ENCODE measurements around the gene GALNT6. TPM values are rescaled to one million over a fixed set of nuclear protein-coding genes. Genes with fewer than 3 reads are reported as not detected.

The GALNT6 gene
- polyA plus RNA-seq, 1 donor from 2014 or later: 4.6 TPM

DNA sequence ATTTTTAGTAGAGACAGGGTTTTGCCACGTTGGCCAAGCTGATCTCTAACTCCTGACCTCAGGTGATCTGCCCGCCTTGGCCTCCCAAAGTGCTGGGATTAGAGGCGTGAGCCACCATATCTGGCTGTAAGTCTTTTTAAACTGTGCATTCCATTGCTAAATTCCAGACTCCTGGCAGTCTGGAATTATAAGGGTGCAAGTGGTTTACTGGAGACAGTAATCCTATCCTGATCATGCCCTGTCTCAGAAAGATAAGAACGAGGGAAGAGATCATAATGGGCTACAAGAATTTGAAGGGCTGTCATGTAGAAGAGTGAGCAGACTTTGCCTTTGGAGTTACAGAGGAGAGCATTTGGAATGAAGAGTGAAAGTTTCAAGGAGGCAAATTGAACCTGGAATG is 26.6 kb upstream of the GALNT6 start:
- H3K4me1 Mint-ChIP-seq: peaks cover 4 to 6% (median 5%) of the 10 kb centered on the region in 3 donors
- peak overlapping the region in 1 of 3 donors; percentile 12 for H3K27ac Mint-ChIP-seq
- no peaks in the 10 kb centered on the region for H3K9me3 Mint-ChIP-seq
- H3K36me3 Mint-ChIP-seq: peaks cover 2% of the 10 kb centered on the region
- no peaks in the 10 kb centered on the region for H3K27me3 Mint-ChIP-seq
- H3K4me3 Mint-ChIP-seq: no peak overlapping the region

DNA sequence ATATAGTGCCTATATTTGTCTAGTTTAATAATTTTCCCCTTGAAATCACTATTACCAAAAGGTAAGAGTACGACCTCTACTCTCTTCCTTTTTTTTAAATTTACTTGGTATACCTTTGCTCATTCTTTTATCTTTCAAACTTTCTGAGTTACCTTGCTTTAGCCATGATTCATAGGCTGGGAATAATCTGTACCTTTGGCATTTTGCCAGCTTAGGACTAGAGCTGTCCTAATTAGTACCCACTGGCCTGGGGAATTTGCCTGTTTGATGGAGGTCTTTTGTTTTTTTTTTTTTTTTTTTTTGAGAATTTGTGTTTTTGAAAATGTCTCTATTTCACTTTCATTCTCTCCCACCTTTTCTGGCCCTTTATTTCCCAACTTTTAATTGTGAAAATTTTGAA is 24.7 kb upstream of the GALNT6 start:
- H3K27ac Mint-ChIP-seq: no peak overlapping the region
- H3K36me3 Mint-ChIP-seq: peaks cover 2% of the 10 kb centered on the region

GRCh38 chr12:51413791-51414190 is 22.6 kb upstream of the GALNT6 start:
- H3K4me3 Mint-ChIP-seq: no peak overlapping the region
- H3K27ac Mint-ChIP-seq: no peak overlapping the region
- peaks cover 2% of the 10 kb centered on the region for H3K36me3 Mint-ChIP-seq
- H3K9me3 Mint-ChIP-seq: no peaks in the 10 kb centered on the region
- H3K4me1 Mint-ChIP-seq: peaks cover 4 to 10% (median 6%) of the 10 kb centered on the region in 3 donors
- H3K27me3 Mint-ChIP-seq: no peaks in the 10 kb centered on the region

More for the DNA sequence above, 24.7 kb upstream of the GALNT6 start:
- H3K4me3 Mint-ChIP-seq: no peak overlapping the region
- H3K27me3 Mint-ChIP-seq: no peaks in the 10 kb centered on the region
- peaks cover 4 to 10% (median 6%) of the 10 kb centered on the region in 3 donors for H3K4me1 Mint-ChIP-seq
- no peaks in the 10 kb centered on the region for H3K9me3 Mint-ChIP-seq

DNA sequence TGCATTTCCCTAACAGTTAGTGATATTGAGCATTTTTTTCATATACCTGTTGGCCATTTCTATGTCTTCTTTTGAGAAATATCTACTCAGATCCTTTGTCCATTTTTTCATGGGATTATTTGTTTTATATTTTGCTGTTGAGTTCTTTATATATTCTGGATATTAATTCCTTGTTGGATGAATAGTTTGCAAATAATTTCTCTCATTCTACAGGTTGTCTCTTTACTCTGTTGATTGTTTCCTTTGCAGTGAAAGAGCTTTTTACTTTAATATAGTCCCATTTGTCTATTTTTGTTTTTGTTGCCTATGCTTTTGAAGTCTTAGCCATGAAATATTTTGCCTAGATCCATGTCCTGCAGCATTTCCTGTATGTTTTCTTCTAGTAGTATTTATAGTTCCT is 21.9 kb upstream of the GALNT6 start:
- no peaks in the 10 kb centered on the region for H3K9me3 Mint-ChIP-seq
- H3K27me3 Mint-ChIP-seq: no peaks in the 10 kb centered on the region
- no peak overlapping the region for H3K4me3 Mint-ChIP-seq
- H3K4me1 Mint-ChIP-seq: peaks cover 4 to 10% (median 6%) of the 10 kb centered on the region in 3 donors
- H3K27ac Mint-ChIP-seq: no peak overlapping the region
- peaks cover 2% of the 10 kb centered on the region for H3K36me3 Mint-ChIP-seq

- no peaks in the 10 kb centered on the region for H3K27me3 Mint-ChIP-seq
- H3K4me3 Mint-ChIP-seq: no peak overlapping the region
- H3K36me3 Mint-ChIP-seq: peaks cover 2% of the 10 kb centered on the region
- no peaks in the 10 kb centered on the region for H3K9me3 Mint-ChIP-seq
- H3K4me1 Mint-ChIP-seq: peaks cover 4 to 10% (median 6%) of the 10 kb centered on the region in 3 donors
- H3K27ac Mint-ChIP-seq: no peak overlapping the region
Observed at GRCh38 chr12:51409846-51410245, 18.6 kb upstream of the GALNT6 start.

- no peak overlapping the region for H3K27ac Mint-ChIP-seq
- no peak overlapping the region for H3K4me3 Mint-ChIP-seq
- H3K36me3 Mint-ChIP-seq: peaks cover 2% of the 10 kb centered on the region
- H3K27me3 Mint-ChIP-seq: no peaks in the 10 kb centered on the region
- H3K4me1 Mint-ChIP-seq: peaks cover 0 to 2% (median 0%) of the 10 kb centered on the region in 3 donors
- H3K9me3 Mint-ChIP-seq: no peaks in the 10 kb centered on the region
Observed at GRCh38 chr12:51407604-51408003, 16.4 kb upstream of the GALNT6 start.

DNA sequence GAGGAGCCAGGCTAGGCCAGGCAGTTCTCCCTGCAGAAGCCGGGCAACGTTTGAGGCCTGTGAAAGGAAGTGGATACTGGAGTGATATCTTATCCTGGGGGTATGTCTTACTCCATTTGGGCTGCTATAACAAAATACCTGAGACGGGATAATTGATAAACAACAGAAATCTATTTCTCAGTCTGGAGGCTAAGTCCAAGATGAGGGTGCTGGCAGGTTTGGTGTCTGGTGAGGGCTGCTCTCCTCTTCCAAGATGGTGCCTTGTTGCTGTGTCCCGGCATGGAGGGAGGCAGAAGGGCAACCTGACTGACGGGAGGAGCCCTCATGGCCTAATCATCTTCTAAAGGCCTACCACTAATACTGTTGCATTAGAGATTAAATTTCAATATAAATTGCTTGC is 15.7 kb upstream of the GALNT6 start:
- peaks cover 2% of the 10 kb centered on the region for H3K36me3 Mint-ChIP-seq
- no peaks in the 10 kb centered on the region for H3K27me3 Mint-ChIP-seq
- H3K4me1 Mint-ChIP-seq: no peaks in the 10 kb centered on the region
- H3K4me3 Mint-ChIP-seq: no peak overlapping the region
- H3K9me3 Mint-ChIP-seq: no peaks in the 10 kb centered on the region
- H3K27ac Mint-ChIP-seq: no peak overlapping the region

GRCh38 chr12:51406290-51406689 is 15.1 kb upstream of the GALNT6 start:
- H3K4me3 Mint-ChIP-seq: no peak overlapping the region
- no peaks in the 10 kb centered on the region for H3K27me3 Mint-ChIP-seq
- H3K36me3 Mint-ChIP-seq: peaks cover 4% of the 10 kb centered on the region
- H3K4me1 Mint-ChIP-seq: no peaks in the 10 kb centered on the region
- H3K9me3 Mint-ChIP-seq: no peaks in the 10 kb centered on the region
- H3K27ac Mint-ChIP-seq: no peak overlapping the region

- Mint-ChIP-seq H3K9me3 (no peaks in the 10 kb centered on the region), H3K27me3 (no peaks in the 10 kb centered on the region), H3K36me3 (peaks cover 4% of the 10 kb centered on the region), H3K4me1 (no peaks in the 10 kb centered on the region), H3K4me3 (no peak overlapping the region), H3K27ac (no peak overlapping the region)
Observed at GRCh38 chr12:51405801-51406207, 14.6 kb upstream of the GALNT6 start.

- Mint-ChIP-seq H3K27ac (no peak overlapping the region), H3K27me3 (no peaks in the 10 kb centered on the region), H3K9me3 (no peaks in the 10 kb centered on the region), H3K36me3 (peaks cover 4% of the 10 kb centered on the region), H3K4me3 (no peak overlapping the region), H3K4me1 (no peaks in the 10 kb centered on the region)
Observed at GRCh38 chr12:51404627-51405026, 13.4 kb upstream of the GALNT6 start.

DNA sequence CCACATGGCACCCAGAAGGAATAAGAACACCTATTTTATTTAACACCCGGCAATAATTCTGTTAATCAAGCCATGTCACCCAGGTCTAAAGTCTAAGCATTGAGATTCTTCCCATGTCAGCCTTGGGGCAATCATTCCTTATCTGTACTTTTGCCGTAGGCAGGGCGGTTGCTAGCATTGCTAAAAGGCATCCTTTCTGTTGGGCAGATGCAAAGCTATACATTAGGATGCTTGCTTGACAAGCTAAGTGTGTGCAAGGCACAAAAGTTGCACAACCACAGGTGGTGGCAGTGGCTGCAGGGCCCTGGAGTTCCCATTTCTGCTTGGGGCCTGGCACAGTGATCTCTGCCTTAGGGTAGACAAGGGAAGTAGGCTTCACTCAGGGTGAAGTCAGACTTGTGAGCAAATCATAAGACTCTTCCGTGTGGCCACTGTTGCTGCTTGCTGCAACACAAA is 12.5 kb upstream of the GALNT6 start:
- H3K4me1 Mint-ChIP-seq: peaks cover 2 to 4% (median 2%) of the 10 kb centered on the region in 3 donors
- no peaks in the 10 kb centered on the region for H3K27me3 Mint-ChIP-seq
- H3K9me3 Mint-ChIP-seq: no peaks in the 10 kb centered on the region
- H3K36me3 Mint-ChIP-seq: peaks cover 4% of the 10 kb centered on the region
- H3K27ac Mint-ChIP-seq: no peak overlapping the region
- H3K4me3 Mint-ChIP-seq: no peak overlapping the region

DNA sequence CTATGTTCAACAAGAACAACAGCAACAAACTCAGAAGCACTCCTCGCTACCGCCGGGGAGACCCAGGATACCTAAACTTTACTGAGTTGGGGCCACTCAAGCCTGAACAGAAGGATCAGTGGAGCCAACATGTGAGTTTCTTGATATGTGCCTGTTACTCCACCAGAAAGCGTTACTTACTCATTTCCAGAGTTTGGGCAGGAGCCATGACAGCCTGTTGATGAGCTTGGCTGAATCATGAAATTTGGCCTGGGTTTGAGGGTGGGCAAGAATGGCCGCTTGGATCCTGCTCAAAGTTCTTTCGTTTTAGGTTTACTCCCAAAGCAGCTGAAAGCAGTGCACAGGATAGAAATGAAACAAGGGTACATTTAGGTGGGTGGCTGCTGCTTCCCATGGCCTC is 12.0 kb upstream of the GALNT6 start:
- peaks cover 4% of the 10 kb centered on the region for H3K36me3 Mint-ChIP-seq
- H3K9me3 Mint-ChIP-seq: no peaks in the 10 kb centered on the region
- H3K27me3 Mint-ChIP-seq: no peaks in the 10 kb centered on the region
- H3K27ac Mint-ChIP-seq: no peak overlapping the region
- H3K4me1 Mint-ChIP-seq: peaks cover 2 to 9% (median 4%) of the 10 kb centered on the region in 3 donors
- no peak overlapping the region for H3K4me3 Mint-ChIP-seq

DNA sequence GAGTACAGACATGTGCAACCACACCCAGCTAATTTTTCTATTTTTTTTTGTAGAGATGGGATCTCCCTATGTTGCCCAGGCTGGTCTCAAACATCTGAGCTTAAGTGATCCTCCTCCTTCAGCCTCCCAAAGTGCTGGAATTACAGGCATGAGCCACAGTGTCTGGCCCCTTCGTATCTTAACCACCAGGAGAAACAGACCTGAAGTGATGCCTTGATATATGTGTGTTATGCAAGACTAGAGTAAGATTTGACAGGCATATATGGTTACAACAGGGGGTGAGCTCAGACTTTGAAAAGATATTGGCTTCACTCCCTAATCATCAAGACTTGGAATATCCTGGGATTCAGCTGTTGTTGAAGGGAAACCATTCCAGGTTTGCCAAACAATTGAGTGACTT is 10.7 kb upstream of the GALNT6 start:
- no peak overlapping the region for H3K4me3 Mint-ChIP-seq
- no peaks in the 10 kb centered on the region for H3K9me3 Mint-ChIP-seq
- peaks cover 4 to 13% (median 7%) of the 10 kb centered on the region in 3 donors for H3K4me1 Mint-ChIP-seq

GRCh38 chr12:51401486-51401885 is 10.3 kb upstream of the GALNT6 start:
- H3K9me3 Mint-ChIP-seq: no peaks in the 10 kb centered on the region
- H3K4me1 Mint-ChIP-seq: peaks cover 4 to 13% (median 7%) of the 10 kb centered on the region in 3 donors
- peaks cover 4% of the 10 kb centered on the region for H3K36me3 Mint-ChIP-seq
- no peaks in the 10 kb centered on the region for H3K27me3 Mint-ChIP-seq
- H3K4me3 Mint-ChIP-seq: no peak overlapping the region
- H3K27ac Mint-ChIP-seq: no peak overlapping the region

More for the DNA sequence above, 10.7 kb upstream of the GALNT6 start:
- H3K27me3 Mint-ChIP-seq: no peaks in the 10 kb centered on the region
- no peak overlapping the region for H3K27ac Mint-ChIP-seq
- peaks cover 4% of the 10 kb centered on the region for H3K36me3 Mint-ChIP-seq

DNA sequence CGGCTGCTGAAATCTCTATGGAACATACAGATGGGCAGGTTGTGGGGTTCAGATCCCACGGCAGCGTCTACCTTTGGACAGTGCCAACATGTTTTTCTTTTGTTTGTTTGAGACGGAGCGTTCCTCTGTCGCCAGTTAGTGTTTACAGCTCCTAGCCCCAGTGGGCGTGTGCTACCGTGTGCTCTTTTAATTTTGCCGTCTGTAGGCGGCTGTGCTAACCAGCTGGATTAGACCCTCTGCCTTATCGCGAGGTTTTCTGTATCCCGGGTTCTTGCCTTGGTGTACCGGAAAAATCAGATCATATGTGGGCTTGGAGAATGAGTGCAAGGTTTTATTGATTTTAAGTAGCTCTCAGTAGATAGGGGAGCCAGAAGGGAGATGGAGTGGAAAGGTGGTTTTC is 9.8 kb upstream of the GALNT6 start:
- Mint-ChIP-seq H3K27ac (no peak overlapping the region), H3K4me1 (peaks cover 4 to 13% (median 9%) of the 10 kb centered on the region in 3 donors), H3K27me3 (no peaks in the 10 kb centered on the region), H3K9me3 (no peaks in the 10 kb centered on the region), H3K36me3 (peaks cover 4% of the 10 kb centered on the region), H3K4me3 (no peak overlapping the region)

DNA sequence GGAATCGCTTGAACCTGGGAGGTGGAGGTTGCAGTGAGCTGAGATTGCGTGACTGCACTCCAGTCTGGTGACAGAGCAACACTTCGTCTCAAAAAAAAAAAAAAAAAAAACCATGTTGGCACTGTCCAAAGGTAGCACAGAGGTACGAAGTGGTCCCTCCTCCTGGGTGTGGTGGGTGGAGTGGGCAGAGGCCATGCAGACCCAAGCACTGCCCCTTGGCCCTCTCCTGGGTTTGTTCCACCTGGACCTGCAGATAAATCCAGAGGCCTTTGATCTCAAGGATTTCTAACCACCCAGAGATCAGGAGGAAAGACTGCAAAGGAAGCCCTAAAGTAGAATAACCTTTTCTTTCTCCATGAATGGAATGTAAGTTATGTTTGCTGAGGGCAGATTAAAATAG is 8.7 kb upstream of the GALNT6 start:
- Mint-ChIP-seq H3K27ac (no peak overlapping the region), H3K27me3 (no peaks in the 10 kb centered on the region), H3K36me3 (peaks cover 4% of the 10 kb centered on the region), H3K4me3 (no peak overlapping the region), H3K4me1 (peaks cover 13 to 25% (median 20%) of the 10 kb centered on the region in 3 donors), H3K9me3 (no peaks in the 10 kb centered on the region)
